Measurements from ENCODE around the gene NREP. TPM values are rescaled to one million over a fixed set of nuclear protein-coding genes. Genes with fewer than 3 reads are reported as not detected.

NREP gene
- total and polyA plus RNA-seq, 4 donors = 3.0 to 82.7 (median 9.8) TPM

DNA sequence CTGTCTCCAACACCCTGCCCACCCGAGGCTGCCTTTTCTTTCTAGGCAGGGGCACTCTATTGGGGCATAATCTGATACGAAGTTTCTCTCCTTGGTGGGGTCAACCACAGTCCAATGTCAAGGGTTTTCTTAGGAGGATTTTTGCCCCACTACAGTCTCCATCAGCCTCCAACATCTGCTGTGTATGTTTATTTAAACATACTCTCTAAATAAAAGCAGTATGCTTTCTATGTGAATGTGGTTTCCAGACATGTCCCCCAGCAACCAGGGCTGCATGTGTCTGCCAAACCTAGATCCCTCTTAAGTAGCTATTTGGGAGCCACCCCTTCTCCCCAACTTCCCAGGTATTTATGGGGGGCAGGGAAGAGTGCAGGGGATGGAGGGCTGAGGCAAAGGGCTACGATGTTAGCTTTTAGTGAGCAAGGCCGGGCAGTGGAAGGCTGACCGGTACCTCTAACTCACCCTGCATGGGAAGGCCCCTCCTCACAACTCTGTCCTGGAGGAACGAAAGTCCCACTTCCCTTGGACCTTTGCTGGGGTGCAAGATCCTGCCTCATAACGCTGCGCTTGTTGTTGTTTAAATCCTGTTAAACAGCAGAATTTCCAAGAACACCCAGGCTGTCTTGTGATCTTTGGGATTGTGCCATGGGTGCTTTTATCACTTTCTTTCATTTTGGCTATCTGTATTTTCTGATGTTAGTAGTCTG lies 75.4 kb downstream of the NREP start:
- Histone ChIP-seq H3K27ac (ENCODE audit: low read depth in 1 of 2, low read length in 2 of 2) (peak overlapping the region; percentile 48 to 69), H3K9ac (ENCODE audit: low read depth in 1 of 2, low read length in 2 of 2) (no peak overlapping the region), H3K9me3 (ENCODE audit: control insufficient read depth in 4 of 4, low read length in 3 of 4) (no peaks in the 10 kb centered on the region), H3K36me3 (ENCODE audit: control insufficient read depth in 4 of 4, insufficient read depth in 3 of 4, low read depth in 1 of 4, low read length in 3 of 4) (no peaks in the 10 kb centered on the region), H3K27me3 (ENCODE audit: control insufficient read depth in 4 of 4, insufficient read depth in 4 of 4, low read length in 3 of 4) (no peaks in the 10 kb centered on the region), H3K4me3 (ENCODE audit: low read depth in 1 of 3, low read length in 3 of 3) (no peak overlapping the region), H3K4me1 (ENCODE audit: control insufficient read depth in 4 of 4, insufficient read depth in 4 of 4, low read length in 3 of 4) (peaks cover 3 to 24% (median 12%) of the 10 kb centered on the region in 4 donors)
- 49% methylated on average over 8 of the region's 8 CpGs for WGBS
- DNase-seq (ENCODE audit: low spot score) = no peak
- TF ChIP-seq, protein P1, sequence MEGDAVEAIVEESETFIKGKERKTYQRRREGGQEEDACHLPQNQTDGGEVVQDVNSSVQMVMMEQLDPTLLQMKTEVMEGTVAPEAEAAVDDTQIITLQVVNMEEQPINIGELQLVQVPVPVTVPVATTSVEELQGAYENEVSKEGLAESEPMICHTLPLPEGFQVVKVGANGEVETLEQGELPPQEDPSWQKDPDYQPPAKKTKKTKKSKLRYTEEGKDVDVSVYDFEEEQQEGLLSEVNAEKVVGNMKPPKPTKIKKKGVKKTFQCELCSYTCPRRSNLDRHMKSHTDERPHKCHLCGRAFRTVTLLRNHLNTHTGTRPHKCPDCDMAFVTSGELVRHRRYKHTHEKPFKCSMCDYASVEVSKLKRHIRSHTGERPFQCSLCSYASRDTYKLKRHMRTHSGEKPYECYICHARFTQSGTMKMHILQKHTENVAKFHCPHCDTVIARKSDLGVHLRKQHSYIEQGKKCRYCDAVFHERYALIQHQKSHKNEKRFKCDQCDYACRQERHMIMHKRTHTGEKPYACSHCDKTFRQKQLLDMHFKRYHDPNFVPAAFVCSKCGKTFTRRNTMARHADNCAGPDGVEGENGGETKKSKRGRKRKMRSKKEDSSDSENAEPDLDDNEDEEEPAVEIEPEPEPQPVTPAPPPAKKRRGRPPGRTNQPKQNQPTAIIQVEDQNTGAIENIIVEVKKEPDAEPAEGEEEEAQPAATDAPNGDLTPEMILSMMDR (IDR thresholded peaks at IDR 0.05; ENCODE audit: low read depth, low read length, missing input control) = no peak
- no peak for TF ChIP-seq SP1 (IDR thresholded peaks at IDR 0.05)
- TF ChIP-seq, protein P2, sequence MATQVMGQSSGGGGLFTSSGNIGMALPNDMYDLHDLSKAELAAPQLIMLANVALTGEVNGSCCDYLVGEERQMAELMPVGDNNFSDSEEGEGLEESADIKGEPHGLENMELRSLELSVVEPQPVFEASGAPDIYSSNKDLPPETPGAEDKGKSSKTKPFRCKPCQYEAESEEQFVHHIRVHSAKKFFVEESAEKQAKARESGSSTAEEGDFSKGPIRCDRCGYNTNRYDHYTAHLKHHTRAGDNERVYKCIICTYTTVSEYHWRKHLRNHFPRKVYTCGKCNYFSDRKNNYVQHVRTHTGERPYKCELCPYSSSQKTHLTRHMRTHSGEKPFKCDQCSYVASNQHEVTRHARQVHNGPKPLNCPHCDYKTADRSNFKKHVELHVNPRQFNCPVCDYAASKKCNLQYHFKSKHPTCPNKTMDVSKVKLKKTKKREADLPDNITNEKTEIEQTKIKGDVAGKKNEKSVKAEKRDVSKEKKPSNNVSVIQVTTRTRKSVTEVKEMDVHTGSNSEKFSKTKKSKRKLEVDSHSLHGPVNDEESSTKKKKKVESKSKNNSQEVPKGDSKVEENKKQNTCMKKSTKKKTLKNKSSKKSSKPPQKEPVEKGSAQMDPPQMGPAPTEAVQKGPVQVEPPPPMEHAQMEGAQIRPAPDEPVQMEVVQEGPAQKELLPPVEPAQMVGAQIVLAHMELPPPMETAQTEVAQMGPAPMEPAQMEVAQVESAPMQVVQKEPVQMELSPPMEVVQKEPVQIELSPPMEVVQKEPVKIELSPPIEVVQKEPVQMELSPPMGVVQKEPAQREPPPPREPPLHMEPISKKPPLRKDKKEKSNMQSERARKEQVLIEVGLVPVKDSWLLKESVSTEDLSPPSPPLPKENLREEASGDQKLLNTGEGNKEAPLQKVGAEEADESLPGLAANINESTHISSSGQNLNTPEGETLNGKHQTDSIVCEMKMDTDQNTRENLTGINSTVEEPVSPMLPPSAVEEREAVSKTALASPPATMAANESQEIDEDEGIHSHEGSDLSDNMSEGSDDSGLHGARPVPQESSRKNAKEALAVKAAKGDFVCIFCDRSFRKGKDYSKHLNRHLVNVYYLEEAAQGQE (IDR thresholded peaks at IDR 0.05) = no peak
- TF ChIP-seq RXRA (IDR thresholded peaks at IDR 0.05) = no peak
- TF ChIP-seq JUND (IDR thresholded peaks at IDR 0.05) = no peak
- TF ChIP-seq RAD21 (IDR thresholded peaks at IDR 0.05) = no peak
- no peak for TF ChIP-seq HNF4G (IDR thresholded peaks at IDR 0.05)
- TF ChIP-seq, protein P3, sequence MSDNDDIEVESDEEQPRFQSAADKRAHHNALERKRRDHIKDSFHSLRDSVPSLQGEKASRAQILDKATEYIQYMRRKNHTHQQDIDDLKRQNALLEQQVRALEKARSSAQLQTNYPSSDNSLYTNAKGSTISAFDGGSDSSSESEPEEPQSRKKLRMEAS (IDR thresholded peaks at IDR 0.05) = no peak
- TF ChIP-seq YY1 (IDR thresholded peaks at IDR 0.05) = no peak
- TF ChIP-seq, protein P4, sequence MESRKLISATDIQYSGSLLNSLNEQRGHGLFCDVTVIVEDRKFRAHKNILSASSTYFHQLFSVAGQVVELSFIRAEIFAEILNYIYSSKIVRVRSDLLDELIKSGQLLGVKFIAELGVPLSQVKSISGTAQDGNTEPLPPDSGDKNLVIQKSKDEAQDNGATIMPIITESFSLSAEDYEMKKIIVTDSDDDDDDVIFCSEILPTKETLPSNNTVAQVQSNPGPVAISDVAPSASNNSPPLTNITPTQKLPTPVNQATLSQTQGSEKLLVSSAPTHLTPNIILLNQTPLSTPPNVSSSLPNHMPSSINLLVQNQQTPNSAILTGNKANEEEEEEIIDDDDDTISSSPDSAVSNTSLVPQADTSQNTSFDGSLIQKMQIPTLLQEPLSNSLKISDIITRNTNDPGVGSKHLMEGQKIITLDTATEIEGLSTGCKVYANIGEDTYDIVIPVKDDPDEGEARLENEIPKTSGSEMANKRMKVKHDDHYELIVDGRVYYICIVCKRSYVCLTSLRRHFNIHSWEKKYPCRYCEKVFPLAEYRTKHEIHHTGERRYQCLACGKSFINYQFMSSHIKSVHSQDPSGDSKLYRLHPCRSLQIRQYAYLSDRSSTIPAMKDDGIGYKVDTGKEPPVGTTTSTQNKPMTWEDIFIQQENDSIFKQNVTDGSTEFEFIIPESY (IDR thresholded peaks at IDR 0.05) = no peak
- TF ChIP-seq, protein P5, sequence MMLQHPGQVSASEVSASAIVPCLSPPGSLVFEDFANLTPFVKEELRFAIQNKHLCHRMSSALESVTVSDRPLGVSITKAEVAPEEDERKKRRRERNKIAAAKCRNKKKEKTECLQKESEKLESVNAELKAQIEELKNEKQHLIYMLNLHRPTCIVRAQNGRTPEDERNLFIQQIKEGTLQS (IDR thresholded peaks at IDR 0.05) = no peak

DNA sequence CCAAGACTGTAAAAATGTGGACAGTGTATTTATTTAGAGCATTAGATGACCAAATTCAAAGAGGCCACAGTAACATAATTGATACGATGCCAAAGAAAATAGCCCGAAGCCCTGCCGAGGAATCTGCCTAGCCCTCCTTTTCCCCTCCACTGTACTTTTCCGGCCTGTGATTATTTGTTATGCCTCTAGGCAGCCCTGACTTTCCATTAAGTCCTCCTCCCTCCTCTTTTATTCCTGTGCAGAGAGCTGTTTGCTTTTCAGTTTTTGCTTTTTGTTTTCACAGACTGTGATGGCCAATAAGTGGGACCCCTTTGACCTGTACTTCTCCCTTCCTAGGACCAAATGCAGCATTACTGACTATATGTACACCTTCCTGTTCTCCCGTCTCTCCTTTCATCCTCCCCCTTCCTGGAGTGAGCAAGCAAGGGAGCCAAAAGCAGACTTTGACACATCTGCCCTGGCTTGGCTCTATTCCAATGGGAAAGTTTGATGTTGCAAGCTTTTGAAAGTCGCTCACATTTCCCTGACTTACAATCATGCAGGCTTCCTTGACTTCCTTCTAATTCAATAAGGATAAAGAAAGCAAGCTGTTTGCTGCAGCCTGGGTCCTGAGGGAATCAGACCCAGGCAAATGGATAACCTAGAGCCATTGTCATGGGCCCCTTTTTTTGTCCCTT lies 76.1 kb downstream of the NREP start:
- no peak overlapping the region for H3K9ac ChIP-seq (ENCODE audit: low read depth in 1 of 2, low read length in 2 of 2)
- H3K27ac ChIP-seq (ENCODE audit: low read depth in 1 of 2, low read length in 2 of 2) = peak overlapping the region; percentile 48 to 69
- no peaks in the 10 kb centered on the region for H3K9me3 ChIP-seq (ENCODE audit: control insufficient read depth in 4 of 4, low read length in 3 of 4)
- H3K4me1 ChIP-seq (ENCODE audit: control insufficient read depth in 4 of 4, insufficient read depth in 4 of 4, low read length in 3 of 4) = peaks cover 3 to 24% (median 12%) of the 10 kb centered on the region in 4 donors
- H3K27me3 ChIP-seq (ENCODE audit: control insufficient read depth in 4 of 4, insufficient read depth in 4 of 4, low read length in 3 of 4) = no peaks in the 10 kb centered on the region
- peak; percentile 45 for DNase-seq (ENCODE audit: low spot score)
- 12% methylated on average over 6 of the region's 6 CpGs for WGBS
- peak overlapping the region in 1 of 3 donors; percentile 53 for H3K4me3 ChIP-seq (ENCODE audit: low read depth in 1 of 3, low read length in 3 of 3)
- no peaks in the 10 kb centered on the region for H3K36me3 ChIP-seq (ENCODE audit: control insufficient read depth in 4 of 4, insufficient read depth in 3 of 4, low read depth in 1 of 4, low read length in 3 of 4)
- TF ChIP-seq FOXA1 (IDR thresholded peaks at IDR 0.05) (no peak), JUND (IDR thresholded peaks at IDR 0.05) (peak in 1 of 2 donors; percentile 36), TAF1 (conservative IDR thresholded peaks at IDR 0.05) (no peak), HNF4A (conservative IDR thresholded peaks at IDR 0.05) (peak; percentile 76 to 85), SP1 (IDR thresholded peaks at IDR 0.05) (peak; percentile 63), HNF4G (IDR thresholded peaks at IDR 0.05) (peak; percentile 77), RAD21 (IDR thresholded peaks at IDR 0.05) (peak; percentile 42 to 73)
- TF ChIP-seq, protein P1 (IDR thresholded peaks at IDR 0.05; ENCODE audit: low read depth, low read length, missing input control) = no peak
- TF ChIP-seq, protein P5 (IDR thresholded peaks at IDR 0.05) = no peak
- TF ChIP-seq, protein P3 (IDR thresholded peaks at IDR 0.05) = no peak

Measured in liver (tissue), 9 donors.